Spinal cord (tissue), 10 donors: Measurements from ENCODE around the gene CXorf38. TPM values are rescaled to one million over a fixed set of nuclear protein-coding genes. Genes with fewer than 3 reads are reported as not detected.
A peak's percentile ranks its signal among the peaks of the same experiment; 100 is the strongest.
"Not testable (repeated sequence)": the region's sequence is repeated elsewhere in the genome, so short reads cannot be mapped to it uniquely, and the experiment has no call there.

Experiments
- DNase-seq, 6 donors: peaks; one replicate each; pipeline versions ENCODE4 v3.0.0 to v3.0.0-alpha.2; 2013 to 2015; ENCODE audit warnings: low spot score in 6 of 6, low read depth in 4 of 6
- H3K27ac ChIP-seq: one replicate; pipeline ENCODE4 v1.5.1; 2013; ENCODE audit warnings: low read depth, low read length, control low read depth
- H3K27me3 ChIP-seq: one replicate; pipeline ENCODE4 v1.6.1; 2013; ENCODE audit warnings: low read length; ENCODE audit not compliant: control insufficient read depth, insufficient read depth
- H3K36me3 ChIP-seq: one replicate; pipeline ENCODE4 v1.6.1; 2013; ENCODE audit warnings: low read length; ENCODE audit not compliant: control insufficient read depth, insufficient read depth
- H3K4me1 ChIP-seq: one replicate; pipeline ENCODE4 v1.6.1; 2013; ENCODE audit warnings: low read length; ENCODE audit not compliant: control insufficient read depth, insufficient read depth
- H3K4me3 ChIP-seq: one replicate; pipeline ENCODE4 v1.5.1; 2013; ENCODE audit warnings: low read depth, low read length, control low read depth
- H3K9me3 ChIP-seq: one replicate; pipeline ENCODE4 v1.6.1; 2013; ENCODE audit warnings: low read length; ENCODE audit not compliant: control insufficient read depth, insufficient read depth
- WGBS: methylation state at CpG from one replicate; pipeline ENCODE4 v1.1.5; 2013; ENCODE audit warnings: missing lambda C conversion rate; ENCODE audit not compliant: insufficient coverage; 5-methylcytosine and 5-hydroxymethylcytosine counted together
- polyA plus RNA-seq, 2 donors: library from polyadenylated mRNA; unstranded; fragments of 120-200 nt; gene quantifications; one replicate each; pipeline ENCODE4 v1.2.1, GENCODE V29; 2013; ENCODE audit not compliant: insufficient read length in 2 of 2
- total RNA-seq, 2 donors: library from RNA; depleted of rRNA in 1 of 2; stranded (reverse); fragments of 120-200 nt in 1 of 2; fragments of >200 nt in 1 of 2; gene quantifications; one replicate each; pipeline versions ENCODE4 v1.2.3 to v1.2.4, GENCODE V29; 2013 to 2014
- donor health status: healthy.

The CXorf38 gene
- total and polyA plus RNA-seq, 4 donors = 7.2 to 12.0 (median 9.8) TPM

GRCh38 chrX:40607381-40607780 is 40.0 kb downstream of the CXorf38 start:
- no peak overlapping the region for H3K27ac ChIP-seq
- peaks cover 7% of the 10 kb centered on the region for H3K27me3 ChIP-seq
- H3K9me3 ChIP-seq = no peaks in the 10 kb centered on the region
- no peaks in the 10 kb centered on the region for H3K4me1 ChIP-seq
- H3K4me3 ChIP-seq = no peak overlapping the region
- WGBS = no CpG with 5 or more reads among the region's 3 CpGs
- peaks cover 3% of the 10 kb centered on the region for H3K36me3 ChIP-seq
- DNase-seq = no peak

DNA sequence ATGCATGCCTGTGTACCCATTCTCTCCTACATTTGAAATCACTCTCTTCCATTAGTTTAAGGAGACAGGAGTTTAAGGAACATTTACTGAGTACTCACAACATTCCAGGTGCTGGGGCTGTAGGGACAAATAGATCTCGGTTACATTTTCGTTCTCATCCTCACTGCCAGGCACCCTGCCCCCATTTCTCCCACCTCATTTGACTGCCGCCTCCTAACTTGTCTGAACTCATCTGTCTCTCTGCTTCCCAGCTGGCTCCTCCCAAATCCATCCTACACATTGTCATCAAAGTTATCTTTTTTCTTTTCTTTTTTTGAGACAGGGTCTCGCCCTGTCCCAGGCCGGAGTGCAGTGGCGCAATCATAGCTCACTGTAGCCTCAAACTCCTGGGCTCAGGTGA is 43.9 kb downstream of the CXorf38 start:
- Histone ChIP-seq H3K4me1 (no peaks in the 10 kb centered on the region), H3K27me3 (peaks cover 12% of the 10 kb centered on the region), H3K4me3 (no peak overlapping the region), H3K36me3 (peaks cover 7% of the 10 kb centered on the region), H3K9me3 (no peaks in the 10 kb centered on the region), H3K27ac (no peak overlapping the region)
- 92% methylated on average over 6 of the region's 6 CpGs for WGBS
- no peak for DNase-seq

DNA sequence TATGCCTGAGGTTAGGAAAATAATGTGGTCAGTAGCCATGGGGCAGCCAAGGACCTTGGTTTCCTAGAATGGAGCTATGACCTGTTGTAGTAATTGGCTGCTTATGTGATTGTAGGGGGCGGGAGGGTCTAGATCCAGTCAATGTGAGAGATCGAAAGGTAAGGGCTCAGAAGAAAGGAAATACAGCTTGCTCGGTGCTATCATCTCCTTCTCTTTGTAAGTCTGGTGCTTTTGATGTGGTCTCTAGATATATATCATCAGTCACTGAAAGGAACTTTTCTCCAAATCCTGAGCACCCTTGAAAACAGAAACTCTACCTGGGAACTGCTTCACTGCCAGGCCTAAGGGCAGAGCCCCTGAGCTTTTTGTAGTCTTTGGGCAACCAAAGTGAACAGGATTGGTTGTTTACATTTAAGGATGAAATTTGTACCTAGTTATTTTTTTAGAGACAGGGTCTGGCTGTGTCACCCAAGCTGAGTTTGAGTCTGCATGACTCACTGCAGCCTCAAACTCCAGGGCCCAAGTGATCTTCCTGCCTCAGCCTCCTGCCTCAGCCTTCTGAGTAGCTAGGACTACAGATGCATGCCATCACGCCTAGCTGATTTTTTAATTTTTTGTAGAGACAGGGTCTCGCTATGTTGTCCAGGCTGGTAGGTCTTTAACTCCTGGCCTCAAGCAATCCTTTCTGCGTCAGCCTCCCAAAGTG is 57.6 kb downstream of the CXorf38 start:
- H3K4me3 ChIP-seq, H3K36me3 ChIP-seq, DNase-seq, H3K9me3 ChIP-seq, H3K4me1 ChIP-seq, H3K27ac ChIP-seq, H3K27me3 ChIP-seq: not testable (repeated sequence)
- 82% methylated on average over 2 of the region's 6 CpGs for WGBS

- H3K27me3 ChIP-seq, H3K27ac ChIP-seq, H3K36me3 ChIP-seq, DNase-seq, H3K4me1 ChIP-seq, H3K4me3 ChIP-seq, H3K9me3 ChIP-seq: not testable (repeated sequence)
- 80% methylated on average over 1 of the region's 1 CpG for WGBS
Observed at GRCh38 chrX:40587623-40588022, 59.7 kb downstream of the CXorf38 start.

GRCh38 chrX:40582811-40583210 is 64.5 kb downstream of the CXorf38 start:
- Histone ChIP-seq H3K4me1 (peaks cover 7% of the 10 kb centered on the region), H3K27ac (no peak overlapping the region), H3K9me3 (no peaks in the 10 kb centered on the region), H3K27me3 (peaks cover 10% of the 10 kb centered on the region), H3K4me3 (no peak overlapping the region), H3K36me3 (no peaks in the 10 kb centered on the region)
- WGBS = 50% methylated on average over 1 of the region's 2 CpGs
- no peak for DNase-seq

- H3K4me3 ChIP-seq, H3K27me3 ChIP-seq, H3K9me3 ChIP-seq, H3K36me3 ChIP-seq, H3K4me1 ChIP-seq, H3K27ac ChIP-seq, DNase-seq: not testable (repeated sequence)
- WGBS = 85% methylated on average over 6 of the region's 13 CpGs
Observed at GRCh38 chrX:40582178-40582577, 65.2 kb downstream of the CXorf38 start.

DNA sequence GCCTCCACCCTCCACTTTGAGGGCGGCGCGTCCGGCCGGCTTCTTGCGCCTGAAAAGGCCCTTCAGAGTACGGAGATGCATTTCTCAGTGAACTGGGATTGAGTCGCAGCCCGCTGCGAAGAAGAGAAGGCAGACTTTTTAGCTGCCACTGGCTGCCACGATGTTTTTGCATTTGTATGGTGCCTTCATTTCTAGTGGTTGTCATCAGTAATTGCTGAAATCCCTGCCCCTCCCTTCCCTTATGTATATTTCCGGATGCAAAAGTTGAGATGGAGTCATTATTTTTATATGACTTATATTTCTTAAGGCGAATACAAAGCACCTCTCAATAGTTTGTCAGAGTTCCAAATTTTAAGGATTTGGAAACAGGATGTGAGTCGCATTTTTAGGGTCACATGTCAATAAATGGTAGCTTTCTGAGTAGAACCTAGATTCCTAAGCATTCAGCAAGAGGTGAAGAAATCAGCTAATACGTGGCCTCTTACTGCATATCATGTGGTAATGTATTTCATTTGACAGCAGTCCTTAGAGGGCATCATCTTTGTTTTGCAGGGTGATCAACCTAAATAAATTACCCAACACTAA is 65.9 kb downstream of the CXorf38 start:
- DNase-seq = peak in 2 of 6 donors; percentile 2
- 13% methylated on average over 10 of the region's 15 CpGs for WGBS
- no peaks in the 10 kb centered on the region for H3K36me3 ChIP-seq
- H3K4me1 ChIP-seq = peaks cover 7% of the 10 kb centered on the region
- peaks cover 12% of the 10 kb centered on the region for H3K27me3 ChIP-seq
- peak overlapping the region; percentile 72 for H3K4me3 ChIP-seq
- no peak overlapping the region for H3K27ac ChIP-seq
- H3K9me3 ChIP-seq = no peaks in the 10 kb centered on the region

DNA sequence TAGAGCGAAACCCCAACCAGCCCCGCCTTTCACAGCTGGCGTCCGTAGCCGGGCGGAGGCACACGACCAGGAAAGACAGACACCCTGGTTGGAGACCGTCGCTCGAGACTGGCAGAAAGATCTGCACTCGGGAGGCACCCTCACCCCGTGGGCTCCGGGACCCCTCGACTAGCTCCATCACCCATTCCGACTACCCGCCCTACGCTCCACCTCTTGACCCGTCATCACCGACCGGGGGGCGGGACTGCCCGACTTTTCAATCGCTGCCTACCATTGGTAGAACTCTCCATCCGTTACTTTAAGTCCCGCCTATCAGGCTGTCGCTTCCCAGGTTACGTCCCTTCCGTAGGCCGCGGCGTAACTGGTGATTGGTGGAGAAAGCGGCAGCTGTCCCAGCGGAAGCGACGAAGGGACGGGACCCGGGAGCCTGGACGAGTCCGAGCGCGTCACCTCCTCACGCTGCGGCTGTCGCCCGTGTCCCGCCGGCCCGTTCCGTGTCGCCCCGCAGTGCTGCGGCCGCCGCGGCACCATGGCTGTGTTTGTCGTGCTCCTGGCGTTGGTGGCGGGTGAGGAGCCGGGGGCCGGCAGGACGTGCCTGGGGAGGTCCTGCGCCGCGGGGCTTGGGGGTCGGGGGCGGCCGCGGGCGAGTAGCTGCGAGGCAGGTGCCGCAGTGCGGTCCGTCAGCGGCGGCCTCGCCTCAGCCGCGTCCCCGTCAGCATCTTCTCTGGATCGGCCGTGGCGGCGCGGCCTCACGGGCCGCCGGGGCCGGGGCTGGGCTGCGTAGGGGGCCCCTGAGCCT is 66.6 kb downstream of the CXorf38 start, which contains the start of gene ATP6AP2:
ATP6AP2 (plus strand) TSS at position 434 of the 799 bp plus-strand sequence; CDS start at position 530, 96 bp downstream.
- H3K27ac ChIP-seq = peak within 1 kb of the TSS; percentile 75
- no peaks in the 10 kb centered on the region for H3K9me3 ChIP-seq
- peak; percentile 80 to 98 (median 86) for DNase-seq
- 16% methylated on average over 89 of the region's 89 CpGs for WGBS
- H3K4me3 ChIP-seq = peak within 1 kb of the TSS; percentile 72
- no peaks in the 10 kb centered on the region for H3K36me3 ChIP-seq
- peaks cover 7% of the 10 kb centered on the region for H3K4me1 ChIP-seq
- peaks cover 12% of the 10 kb centered on the region for H3K27me3 ChIP-seq

DNA sequence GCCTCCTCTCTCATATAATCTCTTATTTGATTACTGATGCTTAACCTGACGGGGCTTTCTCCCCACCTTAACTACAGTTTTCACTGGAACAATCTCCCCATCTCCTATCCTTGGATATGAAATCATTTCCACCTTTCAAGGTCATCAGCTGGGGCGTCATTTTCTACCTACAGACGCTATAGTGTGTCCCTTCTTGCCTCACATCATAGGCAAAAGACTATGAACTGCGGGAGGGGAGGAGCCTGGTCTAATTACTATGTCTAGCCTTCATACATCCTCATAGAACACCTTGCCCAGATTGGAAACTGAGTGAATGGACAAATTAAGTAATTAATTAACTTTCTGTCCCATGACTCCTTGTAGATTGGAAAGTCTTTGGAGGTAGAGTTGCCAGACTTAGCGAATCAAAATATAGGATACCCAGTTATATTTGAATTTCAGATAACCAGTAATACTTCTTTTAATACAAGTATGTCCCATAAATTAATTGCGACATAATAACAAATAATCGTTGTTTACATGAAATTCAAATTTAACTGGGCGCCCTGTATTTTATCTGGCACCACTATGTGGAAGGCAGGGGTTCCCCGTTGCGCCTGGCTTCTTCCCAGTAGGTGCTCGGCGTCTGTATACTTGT is 67.3 kb downstream of the CXorf38 start:
- Histone ChIP-seq H3K27me3 (peaks cover 12% of the 10 kb centered on the region), H3K9me3 (no peaks in the 10 kb centered on the region), H3K4me3 (peak overlapping the region; percentile 72), H3K36me3 (no peaks in the 10 kb centered on the region), H3K4me1 (peaks cover 7% of the 10 kb centered on the region), H3K27ac (peak overlapping the region; percentile 75)
- WGBS = 36% methylated on average over 6 of the region's 12 CpGs
- no peak for DNase-seq
